Measurements from ENCODE around the gene IGDCC3.

The IGDCC3 gene

GRCh38 chr15:65338823-65339222 lies 39.0 kb downstream of the IGDCC3 start:
- no peak for DNase-seq

- no peak for DNase-seq
These were observed 39.4 kb downstream of the IGDCC3 start for GRCh38 chr15:65338366-65338765.

- no peak for DNase-seq
These were observed 40.2 kb downstream of the IGDCC3 start for GRCh38 chr15:65337436-65338070.

DNA sequence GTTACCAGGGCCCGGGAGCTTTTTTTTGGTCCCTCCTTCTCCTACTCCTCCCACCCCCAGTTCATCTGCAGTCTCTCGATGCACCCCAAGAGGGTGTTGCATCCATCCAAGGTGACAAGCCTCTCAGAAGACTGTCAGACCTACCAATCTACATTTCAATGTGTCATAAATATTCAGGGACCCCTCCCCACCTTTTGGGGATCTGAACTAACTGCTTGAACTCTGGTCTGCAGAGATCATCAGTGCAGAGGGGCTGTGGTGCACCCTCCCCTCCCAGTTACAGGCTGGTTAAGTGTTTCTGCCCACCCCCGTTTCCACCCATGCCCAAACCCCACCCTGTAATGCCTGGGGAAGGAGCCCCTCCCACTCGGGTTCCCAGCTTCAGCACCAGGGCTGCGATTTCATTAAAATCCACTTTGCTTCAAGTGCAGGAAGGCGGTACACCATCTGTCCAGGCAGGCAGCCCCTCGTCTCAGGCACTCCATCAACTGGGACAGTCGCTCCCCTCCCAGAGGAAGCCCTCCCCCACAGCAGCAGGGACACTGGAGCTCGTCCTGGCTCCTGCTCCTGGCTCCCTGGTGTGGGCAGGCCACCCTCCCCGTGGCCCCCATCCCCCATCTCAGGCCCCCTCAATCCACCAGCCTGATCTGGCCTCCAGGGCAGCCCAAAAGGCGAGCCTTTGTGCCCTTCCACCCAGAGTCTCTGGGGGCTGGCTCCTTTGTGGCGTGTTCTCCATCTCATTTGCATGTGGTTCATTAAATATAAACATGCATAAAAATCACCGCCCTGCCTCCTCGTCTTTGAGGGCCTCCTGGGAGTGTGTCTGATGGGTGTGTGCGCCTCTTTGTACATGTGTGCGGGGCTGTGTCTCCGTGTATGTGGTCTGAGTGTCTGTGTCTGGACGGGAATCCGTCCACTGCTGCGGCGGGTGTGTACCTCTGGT lies 41.0 kb downstream of the IGDCC3 start:
- no peak for DNase-seq

GRCh38 chr15:65335278-65336055 lies 42.3 kb downstream of the IGDCC3 start:
- DNase-seq, result no peak

DNA sequence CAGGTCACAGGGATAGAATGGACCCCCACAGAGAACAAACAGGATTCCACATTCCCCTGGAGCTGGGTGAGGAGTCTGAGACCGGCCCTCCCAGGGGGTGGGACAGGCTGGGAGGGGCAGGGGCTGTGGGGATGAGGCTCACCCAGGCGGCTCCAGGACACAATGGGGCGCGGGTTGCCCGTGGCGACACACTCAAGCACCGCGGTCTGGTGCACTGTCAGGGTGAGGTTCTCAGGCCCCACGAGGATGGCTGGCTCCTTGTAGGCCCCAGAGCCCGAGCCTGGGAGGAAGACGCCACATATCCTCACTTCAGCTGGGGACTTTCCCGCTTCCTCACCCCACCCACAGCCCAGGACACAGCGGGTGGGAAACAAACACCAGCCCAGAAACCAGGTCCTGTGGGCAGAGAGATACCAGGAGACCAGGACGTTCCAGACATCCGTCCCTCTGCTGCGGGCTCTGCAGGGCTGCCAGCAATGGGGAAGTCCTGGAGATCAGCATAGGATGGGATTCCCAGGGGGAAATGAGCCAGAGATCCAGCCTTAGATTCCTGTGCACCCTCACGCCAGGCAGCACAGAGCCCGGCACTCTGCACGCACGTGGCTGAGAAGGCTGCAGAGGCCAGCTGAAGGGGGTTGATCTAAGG lies 43.1 kb downstream of the IGDCC3 start:
- DNase-seq, result no peak

GRCh38 chr15:65333856-65334255 lies 43.9 kb downstream of the IGDCC3 start:
- no peak for DNase-seq

DNA sequence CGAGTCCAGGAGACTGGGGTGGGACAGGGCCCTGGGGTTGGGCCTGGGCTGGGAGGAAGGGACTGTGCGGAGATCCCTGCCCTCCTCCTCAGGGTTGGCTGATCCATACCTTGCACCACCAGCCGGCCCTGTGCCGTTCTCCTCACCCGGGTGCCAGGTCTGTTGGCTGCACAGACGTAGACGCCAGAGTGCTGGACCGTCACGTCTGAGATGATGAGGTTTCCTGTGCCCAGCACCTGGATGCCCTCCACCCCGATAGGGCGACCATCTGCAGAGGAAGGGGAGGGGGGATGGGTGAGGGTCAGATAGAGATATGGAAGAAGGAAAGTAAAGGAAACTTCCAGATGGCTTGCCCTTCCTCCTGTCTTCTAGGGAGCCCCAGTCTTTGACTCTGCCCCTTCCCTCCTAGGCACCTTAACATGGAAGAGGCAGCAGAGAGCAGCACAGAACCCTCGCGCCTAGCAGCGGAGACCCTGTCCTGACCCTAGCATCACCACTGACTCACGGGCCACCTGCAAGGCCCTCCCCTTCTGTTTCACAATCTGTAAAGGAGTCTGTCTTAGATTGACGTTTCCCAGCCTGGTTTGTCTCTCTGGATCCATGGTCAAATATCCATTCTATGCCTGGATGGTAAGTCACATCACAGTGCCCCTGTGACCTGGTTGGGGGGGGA lies 44.5 kb downstream of the IGDCC3 start:
- no peak for DNase-seq

- no peak for DNase-seq
These were observed 45.2 kb downstream of the IGDCC3 start for GRCh38 chr15:65332391-65333147.

- no peak for DNase-seq
These were observed 46.0 kb downstream of the IGDCC3 start for GRCh38 chr15:65331811-65332210.

DNA sequence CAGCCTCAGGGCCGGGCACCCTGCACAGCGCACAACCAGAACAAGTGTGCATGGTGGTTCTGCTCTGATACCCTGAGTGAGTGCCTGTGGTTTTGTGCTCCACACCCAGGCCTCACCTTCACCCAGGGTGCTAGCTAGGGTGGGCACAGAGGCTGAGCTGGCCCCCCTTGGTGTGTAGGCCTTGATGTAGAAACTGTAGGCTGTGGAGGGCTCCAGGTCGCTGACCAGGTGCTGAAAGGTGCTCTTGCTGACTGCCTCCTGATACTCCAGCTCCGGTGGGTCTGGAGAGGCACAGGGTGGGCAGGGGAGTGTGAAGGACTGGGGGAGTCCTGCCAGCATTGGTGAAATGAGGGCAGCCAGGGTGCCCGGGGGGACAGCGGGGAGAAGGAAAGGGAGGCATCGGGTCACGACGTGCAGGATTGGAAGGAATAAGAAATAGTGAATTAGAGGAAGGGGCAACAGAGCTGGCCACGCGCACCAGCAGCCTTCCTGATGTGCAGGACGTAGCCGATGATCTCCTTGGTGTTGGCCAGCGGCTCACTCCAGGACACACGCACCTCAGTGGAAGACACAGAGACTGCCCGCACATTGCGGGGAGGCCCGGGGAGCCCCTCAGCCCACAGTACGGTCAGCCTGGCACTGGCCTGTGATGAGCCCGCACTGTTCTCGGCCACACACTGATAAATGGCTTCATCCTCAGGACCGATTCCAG lies 46.7 kb downstream of the IGDCC3 start:
- no peak for DNase-seq

DNA sequence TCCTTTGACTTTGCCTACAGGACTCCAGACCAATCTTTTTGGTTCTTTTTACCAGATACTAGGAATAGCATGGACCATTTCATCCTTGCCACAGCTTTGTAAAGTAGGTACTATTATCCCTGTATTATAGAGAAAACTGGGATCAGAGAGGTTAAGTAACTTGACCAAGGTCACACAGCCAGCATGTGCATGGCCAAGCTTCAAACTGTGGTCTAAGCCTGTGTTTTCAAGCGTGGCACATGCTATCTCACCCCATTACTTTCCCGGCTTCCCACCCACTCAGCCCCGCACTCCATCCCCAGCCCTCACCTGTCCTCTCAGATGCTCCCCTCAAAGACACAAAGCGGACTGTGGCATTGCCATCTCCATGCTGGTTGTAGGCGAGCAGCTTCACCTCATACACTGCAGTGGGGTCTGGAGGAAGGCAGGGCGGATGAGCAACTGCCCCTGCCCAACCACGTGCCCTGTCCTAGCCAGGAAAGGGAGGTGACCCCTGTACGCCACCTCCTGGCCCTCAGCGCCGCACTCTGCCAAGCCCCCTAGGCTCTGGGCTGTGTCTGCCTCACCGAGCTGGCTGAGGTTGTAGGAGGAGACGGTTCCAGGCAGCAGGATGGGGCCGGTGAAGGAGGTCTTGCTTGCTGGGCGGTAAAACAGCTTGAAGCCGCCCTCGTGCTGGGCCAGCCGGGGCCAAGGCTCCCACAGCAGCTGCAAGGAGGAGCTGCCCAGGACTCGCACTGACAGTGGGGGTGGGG lies 47.6 kb downstream of the IGDCC3 start:
- no peak for DNase-seq

- no peak for DNase-seq
These were observed 48.4 kb downstream of the IGDCC3 start for GRCh38 chr15:65329288-65329983.

DNA sequence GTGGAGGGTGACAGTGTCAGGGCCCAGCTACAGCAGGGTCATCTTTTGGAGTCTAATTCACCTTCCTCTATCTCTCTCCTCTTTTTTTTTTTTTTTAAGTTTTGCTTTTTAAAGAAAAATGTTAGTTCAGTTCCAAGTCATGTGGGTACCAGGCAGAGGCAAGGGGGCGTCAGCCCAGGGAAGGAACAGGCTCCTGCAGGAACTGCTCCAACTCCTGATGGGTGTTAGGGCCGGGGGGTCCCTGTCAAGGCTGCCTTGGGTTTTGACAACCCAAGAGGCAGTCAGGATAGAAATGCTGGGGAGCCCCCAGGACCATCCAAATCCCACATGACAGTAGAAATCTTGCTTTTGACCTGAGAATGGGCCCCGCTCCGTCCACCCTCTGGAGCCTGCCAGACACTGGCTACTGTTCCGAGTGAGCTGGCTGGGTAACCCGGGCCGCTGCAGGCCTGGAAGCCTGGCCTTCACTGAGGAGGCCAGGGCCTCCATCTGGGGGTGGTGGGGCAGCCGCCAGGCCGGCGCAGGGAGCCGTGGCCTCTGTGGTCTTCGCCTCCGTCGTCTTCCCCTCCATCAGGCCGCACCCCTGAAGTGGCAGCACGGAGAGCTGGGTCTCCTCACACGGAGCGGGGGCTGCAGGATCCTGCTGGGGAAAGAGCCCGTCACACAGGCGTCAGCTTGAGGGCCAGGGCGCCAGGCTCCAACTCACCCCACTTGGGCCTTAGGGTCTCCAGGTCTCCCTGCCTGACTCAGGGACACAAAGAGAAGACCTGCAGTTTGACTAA lies 49.1 kb downstream of the IGDCC3 start:
- DNase-seq, result no peak

DNA sequence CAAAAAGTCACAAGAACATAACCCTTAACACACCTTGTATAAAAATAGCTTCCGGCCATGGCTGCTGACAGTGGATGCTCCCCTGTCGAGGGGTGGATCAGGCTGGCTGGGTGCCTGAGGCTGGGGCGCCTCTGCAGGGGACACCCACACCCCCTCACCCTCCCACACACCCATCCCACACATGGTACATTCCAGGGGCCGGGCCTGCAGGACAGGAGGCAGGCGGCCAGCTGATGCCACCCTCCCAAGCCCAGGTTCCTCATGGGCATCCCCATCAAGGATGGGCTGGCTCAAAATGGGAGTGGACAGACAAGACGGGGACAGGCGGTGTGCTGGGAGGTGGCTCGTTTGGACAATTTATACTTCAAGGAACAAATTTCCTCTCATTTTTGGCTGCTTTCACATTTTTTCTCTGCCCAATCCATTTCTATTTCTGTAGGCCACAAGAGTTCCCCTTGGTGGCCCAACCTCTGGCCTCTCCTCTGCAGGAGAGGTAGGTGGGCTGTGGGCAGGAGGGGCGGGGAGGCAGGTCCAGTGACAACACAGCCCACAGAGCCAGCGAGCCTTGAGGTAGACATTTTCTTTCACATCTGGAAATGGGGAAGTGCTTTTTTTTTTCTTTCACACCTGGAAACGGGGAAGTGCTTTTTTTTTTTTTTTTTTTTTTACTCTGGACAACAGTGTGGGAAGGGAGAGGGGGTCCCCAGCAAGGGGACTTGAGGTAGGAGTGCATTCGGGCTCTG lies 50.0 kb downstream of the IGDCC3 start:
- no peak for DNase-seq

DNA sequence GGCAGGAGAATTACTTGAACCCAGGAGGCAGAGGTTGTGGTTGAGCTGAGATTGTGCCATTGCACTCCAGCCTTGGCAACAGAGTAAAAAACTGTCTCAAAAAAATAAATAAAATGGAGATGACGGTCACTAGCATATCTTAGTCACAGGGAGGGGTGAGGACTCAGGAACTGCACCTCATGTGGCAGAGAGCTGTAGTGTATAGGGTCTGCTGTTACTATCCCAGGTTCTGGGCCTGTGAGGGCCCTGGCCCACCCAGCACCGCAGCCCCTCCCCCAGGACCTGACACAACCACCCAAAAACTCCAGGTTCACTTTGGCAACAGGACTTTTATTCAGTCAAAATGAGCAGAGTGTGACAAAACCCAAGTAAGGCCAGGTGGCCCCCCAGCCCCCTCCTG lies 51.0 kb downstream of the IGDCC3 start:
- no peak for DNase-seq

- DNase-seq, result no peak
These were observed 51.7 kb downstream of the IGDCC3 start for GRCh38 chr15:65326117-65326526.

DNA sequence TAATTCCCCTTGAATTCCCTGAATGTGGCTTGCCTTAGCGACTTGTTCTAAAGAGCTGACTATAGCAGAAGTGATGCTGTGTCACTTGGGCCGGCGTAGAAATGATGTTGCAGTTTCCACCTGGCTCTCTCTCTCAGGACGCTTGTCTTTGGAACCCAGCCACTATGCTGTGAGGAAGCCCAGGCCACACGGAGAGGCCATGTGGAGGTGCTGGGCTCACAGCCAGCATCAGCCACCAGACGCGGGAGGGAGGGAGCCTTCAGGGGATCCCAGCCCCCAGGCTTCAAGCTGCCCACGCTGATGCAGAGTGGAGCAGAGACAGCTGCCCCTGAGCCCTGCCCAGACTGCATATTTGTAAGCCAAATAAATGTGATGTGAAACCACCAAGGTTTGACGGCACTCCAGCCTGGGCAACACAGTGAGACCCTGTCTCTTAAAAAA lies 54.7 kb downstream of the IGDCC3 start:
- no peak for DNase-seq

All from activated naive CD4-positive, alpha-beta T cell treated with Interleukin-2 at 50 U/mL for 16 hours (primary cell).